NCI-H345 treated with DMSO at 0.1 percent for 48 hours (cell line): Measurements from ENCODE around the gene INSYN2A.

ENCODE experiments used
- DNase-seq: peaks from one replicate; lab custom pipeline; 2025; ENCODE audit not compliant: unreplicated experiment; lab: John Stamatoyannopoulos, UW

INSYN2A gene

GRCh38 chr10:127196282-127197153 is at the start of gene INSYN2A:
TSS of gene INSYN2A (minus strand) at chr10:127196591. CDS start at chr10:127176395, 20,196 bp downstream.
- DNase-seq = no peak

GRCh38 chr10:127245456-127245855 is 49.1 kb upstream of the INSYN2A start:
- no peak for DNase-seq

- DNase-seq = no peak
Measured at GRCh38 chr10:127243490-127244272, 47.3 kb upstream of the INSYN2A start.

GRCh38 chr10:127242914-127243313 is 46.5 kb upstream of the INSYN2A start:
- DNase-seq = no peak

GRCh38 chr10:127236266-127236665 is 39.9 kb upstream of the INSYN2A start:
- no peak for DNase-seq

- DNase-seq = no peak
Measured at GRCh38 chr10:127234306-127234800, 38.0 kb upstream of the INSYN2A start.

GRCh38 chr10:127228195-127228787 is 31.9 kb upstream of the INSYN2A start:
- no peak for DNase-seq

GRCh38 chr10:127227663-127228062 is 31.3 kb upstream of the INSYN2A start:
- DNase-seq = no peak

GRCh38 chr10:127227027-127227426 is 30.6 kb upstream of the INSYN2A start:
- DNase-seq = no peak

- no peak for DNase-seq
Measured at GRCh38 chr10:127221281-127221680, 24.9 kb upstream of the INSYN2A start.

- no peak for DNase-seq
Measured at GRCh38 chr10:127218658-127219057, 22.3 kb upstream of the INSYN2A start.

- DNase-seq = no peak
Measured at GRCh38 chr10:127216786-127217185, 20.4 kb upstream of the INSYN2A start.

- DNase-seq = no peak
Measured at GRCh38 chr10:127216274-127216673, 19.9 kb upstream of the INSYN2A start.

- DNase-seq = no peak
Measured at GRCh38 chr10:127215866-127216265, 19.5 kb upstream of the INSYN2A start.

- no peak for DNase-seq
Measured at GRCh38 chr10:127210936-127211466, 14.6 kb upstream of the INSYN2A start.

- no peak for DNase-seq
Measured at GRCh38 chr10:127207081-127207480, 10.7 kb upstream of the INSYN2A start.

- DNase-seq = no peak
Measured at GRCh38 chr10:127203067-127203466, 6.7 kb upstream of the INSYN2A start.

GRCh38 chr10:127200646-127201045 is 4.3 kb upstream of the INSYN2A start:
- DNase-seq = no peak

- no peak for DNase-seq
Measured at GRCh38 chr10:127198721-127199120, 2.3 kb upstream of the INSYN2A start.

GRCh38 chr10:127198307-127198706 is 1.9 kb upstream of the INSYN2A start:
- no peak for DNase-seq

- no peak for DNase-seq
Measured at GRCh38 chr10:127197154-127197432, 702 bp upstream of the INSYN2A start.
